Epithelial cell of proximal tubule (primary cell): ENCODE results near the gene ARMC3. TPM values are rescaled to one million over a fixed set of nuclear protein-coding genes. Genes with fewer than 3 reads are reported as not detected.
A peak's percentile ranks its signal among the peaks of the same experiment; 100 is the strongest.

ENCODE experiments used
- DNase-seq: peaks from one replicate; pipeline ENCODE4 v3.0.0-alpha.2; 2011; ENCODE audit warnings: low read depth
- H3K4me3 ChIP-seq: 2 replicates; pipeline ENCODE4 v1.5.1; 2011; ENCODE audit warnings: low read depth, mild to moderate bottlenecking, low read length
- CTCF ChIP-seq: conservative IDR thresholded peaks from 2 replicates; pipeline ENCODE4 v1.5.1; 2012; ENCODE audit warnings: low read depth, mild to moderate bottlenecking, low read length
- total RNA-seq: library from RNA; depleted of rRNA; stranded (reverse); fragments of >200 nt; gene quantifications from 2 replicates; pipeline ENCODE4 v1.2.3, GENCODE V29; 2015

Gene ARMC3
- total RNA-seq, 1 donor from 2014 or later = 0.23 TPM

GRCh38 chr10:22999942-23000341, 72.1 kb downstream of the ARMC3 start:
- H3K4me3 ChIP-seq = no peak overlapping the region

GRCh38 chr10:23001901-23002516, 74.2 kb downstream of the ARMC3 start:
- no peak overlapping the region for H3K4me3 ChIP-seq
- no peak for TF ChIP-seq CTCF
- DNase-seq = no peak

More at GRCh38 chr10:22999942-23000341, 72.1 kb downstream of the ARMC3 start:
- TF ChIP-seq CTCF = no peak
- no peak for DNase-seq

- no peak overlapping the region for H3K4me3 ChIP-seq
- no peak for TF ChIP-seq CTCF
- DNase-seq = no peak
These were observed 77.3 kb downstream of the ARMC3 start for GRCh38 chr10:23005150-23005549.

GRCh38 chr10:23013581-23014335, 85.9 kb downstream of the ARMC3 start:
- no peak for TF ChIP-seq CTCF
- H3K4me3 ChIP-seq = no peak overlapping the region
- no peak for DNase-seq

DNA sequence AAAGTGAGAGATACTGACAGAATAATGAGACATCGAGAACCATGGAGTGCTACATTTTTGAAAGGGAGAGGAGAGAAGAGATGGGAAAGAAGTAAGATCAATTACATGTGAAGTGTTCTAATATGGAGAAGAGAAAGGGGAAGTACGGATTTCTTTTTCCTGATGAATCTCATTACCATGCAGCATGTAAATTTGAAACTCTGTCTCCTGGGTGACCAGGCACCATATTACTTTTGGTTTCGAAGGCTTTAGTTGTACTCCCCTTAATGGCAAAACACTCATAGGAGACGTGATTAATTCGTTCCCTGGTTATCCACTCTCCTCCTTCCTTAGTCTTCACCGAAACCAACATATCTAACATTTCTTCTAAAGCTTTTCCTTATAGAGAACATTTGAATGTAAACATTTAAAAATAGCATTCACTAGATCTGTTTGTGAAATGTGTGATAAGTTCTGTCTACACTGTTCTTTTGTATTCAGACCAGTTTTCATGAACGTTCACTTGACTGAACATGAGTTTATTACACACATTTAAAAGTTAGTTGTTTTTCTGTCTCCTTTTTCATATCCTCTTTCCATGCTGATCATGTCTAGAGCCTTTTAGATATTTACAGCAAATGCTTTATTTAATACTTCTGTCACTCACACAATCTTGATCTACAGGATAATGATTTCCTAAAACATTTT, 87.3 kb downstream of the ARMC3 start:
- TF ChIP-seq CTCF = no peak
- DNase-seq = no peak
- H3K4me3 ChIP-seq = no peak overlapping the region

DNA sequence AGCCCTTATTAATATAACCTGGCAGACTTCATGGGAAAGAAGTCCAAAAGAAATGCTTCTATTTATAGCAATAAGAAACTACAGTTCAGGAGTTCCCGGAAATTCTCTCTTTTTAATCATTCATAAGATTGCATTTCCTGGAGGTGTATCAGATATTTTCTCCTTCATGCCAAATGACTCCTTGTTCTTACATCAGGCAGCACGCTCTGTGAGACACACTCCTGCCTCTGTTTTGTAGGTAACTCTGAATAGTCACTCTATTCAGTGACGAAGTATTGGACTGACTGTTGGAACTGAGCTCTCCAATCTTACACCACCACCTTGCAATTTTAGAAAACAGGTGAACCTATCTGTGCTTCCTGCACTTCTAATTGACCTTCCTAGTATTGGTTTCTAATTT, 88.8 kb downstream of the ARMC3 start:
- peak; percentile 19 for DNase-seq
- no peak overlapping the region for H3K4me3 ChIP-seq
- TF ChIP-seq CTCF = no peak
